ENCODE results near the gene GPATCH8. TPM values are rescaled to one million over a fixed set of nuclear protein-coding genes. Genes with fewer than 3 reads are reported as not detected.

Gene GPATCH8
- total and polyA plus RNA-seq, 10 of the 15 experiments (the other 5 are each of a cell fraction or from before 2014, with no cell fraction given) = 11.7 to 45.1 (median 21.3) TPM

GRCh38 chr17:44503147-44504029, at the start of gene GPATCH8 (continued):
- TF ChIP-seq E4F1 (IDR thresholded peaks at IDR 0.05; ENCODE audit: borderline replicate concordance, partially characterized antibody) = peak; percentile 74

- 48% methylated on average over 9 of the region's 9 CpGs for WGBS (ENCODE audit: insufficient coverage, insufficient replicate concordance, low lambda C conversion rate, missing lambda C conversion rate)
These were observed 49.2 kb upstream of the GPATCH8 start for GRCh38 chr17:44552361-44552760.

More at GRCh38 chr17:44552361-44552760, 49.2 kb upstream of the GPATCH8 start:
- H3K27ac ChIP-seq (ENCODE audit: control insufficient read depth, insufficient read depth) = no peak overlapping the region
- H3K4me2 ChIP-seq (ENCODE audit: control insufficient read depth, insufficient read depth) = no peak overlapping the region
- no peaks in the 10 kb centered on the region for H3K36me3 ChIP-seq (ENCODE audit: control insufficient read depth in 2 of 2, insufficient read depth in 2 of 2, low read length in 1 of 2)
- H3K27me3 ChIP-seq (replicated peaks in 1 of 2; ENCODE audit: control insufficient read depth in 2 of 2, insufficient read depth in 2 of 2, low read length in 1 of 2) = no peaks in the 10 kb centered on the region; a peak in 1 of 4 replicates
- FAIRE-seq (no peak), DNase-seq (ENCODE audit: low read depth, low spot score) (no peak), ATAC-seq (no peak)
- ChIA-PET SMC1A (ENCODE audit: uncharacterized antibody, unreplicated experiment) (no interaction called here), POLR2A (no interaction called here), CTCF (interaction anchor here (0.7 to 1.2 kb wide), 2 partner anchors 19 to 184 kb away, joined by 3 to 4 read pairs; no protein-coding TSS in a partner anchor), RAD21 (ENCODE audit: unreplicated experiment) (no interaction called here)
- intact Hi-C loops (cut with micrococcal nuclease; ENCODE audit: unreplicated experiment) (no loop called here), in situ Hi-C loops (cut with MboI) (no loop called here)
- no peak overlapping the region for H3K9ac ChIP-seq (ENCODE audit: control insufficient read depth, insufficient read depth, low read length)
- H3K79me2 ChIP-seq (ENCODE audit: control insufficient read depth, insufficient read depth, low read length) = no peaks in the 10 kb centered on the region
- H2AFZ ChIP-seq (ENCODE audit: control insufficient read depth, low read depth, low read length) = no peak overlapping the region
- H4K20me1 ChIP-seq (ENCODE audit: control insufficient read depth, insufficient read depth) = no peaks in the 10 kb centered on the region
- no peak for TF ChIP-seq MEF2B (IDR thresholded peaks at IDR 0.05; ENCODE audit: partially characterized antibody, poor library complexity, severe bottlenecking)
- peaks cover 8% of the 10 kb centered on the region for H3K4me1 ChIP-seq (ENCODE audit: control insufficient read depth, insufficient read depth, low read length)
- H3K9me3 ChIP-seq (replicated peaks; ENCODE audit: control insufficient read depth, insufficient read depth, low read length) = no peaks in the 10 kb centered on the region
- no TSS peak for BruUV-seq (replicated peaks)
- no peak overlapping the region for H3K4me3 ChIP-seq

All from GM12878 (cell line).